ENCODE results near the gene DYTN.

The DYTN gene

DNA sequence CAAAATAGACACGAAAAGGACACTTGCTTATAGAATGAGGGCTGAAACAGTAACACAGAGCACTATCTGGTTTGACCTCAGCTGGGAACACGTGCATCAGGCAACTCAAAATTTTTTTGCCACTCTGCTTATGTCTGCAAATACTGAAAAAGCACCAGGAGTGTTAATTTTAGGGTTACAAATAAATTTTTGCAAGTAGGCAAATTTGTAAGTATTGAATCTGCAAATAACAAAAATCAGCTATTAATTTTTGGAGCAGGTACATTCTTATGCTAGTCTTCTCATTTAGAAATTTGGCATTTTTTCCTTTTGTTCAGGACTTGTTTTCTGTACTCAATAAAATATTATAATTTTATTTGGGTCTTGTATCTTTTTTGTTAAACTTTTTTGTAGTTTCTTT, 29.7 kb downstream of the DYTN start:
- no peak for DNase-seq (ENCODE audit: low read depth in 1 of 2, low spot score in 1 of 2)
- TF ChIP-seq JUND (IDR thresholded peaks at IDR 0.05; ENCODE audit: low read depth), result no peak
- in situ Hi-C loops (cut with HindIII; ENCODE audit: low pct_unique_long_range_greater_than_20kb, low sequenced_read_pairs), result no loop called here

DNA sequence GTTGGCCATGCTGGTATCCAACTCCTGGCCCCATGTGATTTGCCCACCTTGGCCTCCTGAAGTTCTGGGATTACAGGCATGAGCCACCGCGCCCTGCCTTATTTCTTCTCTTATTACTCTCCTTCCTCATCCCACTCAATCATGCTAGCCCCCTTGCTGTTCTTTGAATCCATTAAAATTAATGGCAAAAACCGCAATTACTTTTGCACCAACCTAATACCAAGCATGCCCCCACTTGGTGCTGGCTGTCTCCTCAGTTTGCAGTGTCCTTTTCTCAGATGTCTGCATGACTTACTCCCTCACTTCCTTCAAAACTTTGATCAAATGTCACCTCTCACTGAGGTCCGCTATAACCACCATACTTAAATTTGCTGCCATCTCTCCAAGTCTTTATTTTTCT, 34.6 kb downstream of the DYTN start:
- in situ Hi-C loops (cut with HindIII; ENCODE audit: low pct_unique_long_range_greater_than_20kb, low sequenced_read_pairs), result no loop called here
- no peak for DNase-seq (ENCODE audit: low read depth in 1 of 2, low spot score in 1 of 2)
- TF ChIP-seq JUND (IDR thresholded peaks at IDR 0.05; ENCODE audit: low read depth), result no peak

- in situ Hi-C loops (cut with HindIII; ENCODE audit: low pct_unique_long_range_greater_than_20kb, low sequenced_read_pairs), result no loop called here
- TF ChIP-seq JUND (IDR thresholded peaks at IDR 0.05; ENCODE audit: low read depth), result no peak
- no peak for DNase-seq (ENCODE audit: low read depth in 1 of 2, low spot score in 1 of 2)
Measured at GRCh38 chr2:206670531-206671319, 47.5 kb downstream of the DYTN start.

DNA sequence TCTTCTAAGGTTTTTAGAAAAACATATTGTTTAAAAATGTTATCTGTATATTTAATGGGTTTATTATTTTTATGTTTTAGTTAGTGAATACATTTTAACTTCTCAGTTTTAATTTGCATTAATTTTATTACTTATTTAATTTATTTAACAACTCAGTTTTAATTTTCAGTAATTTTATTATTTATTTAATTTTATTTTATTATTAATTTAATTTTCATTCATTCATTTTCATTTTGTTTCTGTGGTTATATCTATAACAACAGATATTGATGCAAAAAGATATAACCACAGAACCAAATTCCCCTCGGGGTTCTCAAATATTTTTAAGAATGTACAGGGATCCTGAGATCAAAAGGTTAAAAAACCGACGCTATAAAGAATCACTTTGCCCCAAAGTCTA, 52.9 kb downstream of the DYTN start:
- no peak for DNase-seq (ENCODE audit: low read depth in 1 of 2, low spot score in 1 of 2)
- in situ Hi-C loops (cut with HindIII; ENCODE audit: low pct_unique_long_range_greater_than_20kb, low sequenced_read_pairs), result no loop called here
- TF ChIP-seq JUND (IDR thresholded peaks at IDR 0.05; ENCODE audit: low read depth), result no peak

DNA sequence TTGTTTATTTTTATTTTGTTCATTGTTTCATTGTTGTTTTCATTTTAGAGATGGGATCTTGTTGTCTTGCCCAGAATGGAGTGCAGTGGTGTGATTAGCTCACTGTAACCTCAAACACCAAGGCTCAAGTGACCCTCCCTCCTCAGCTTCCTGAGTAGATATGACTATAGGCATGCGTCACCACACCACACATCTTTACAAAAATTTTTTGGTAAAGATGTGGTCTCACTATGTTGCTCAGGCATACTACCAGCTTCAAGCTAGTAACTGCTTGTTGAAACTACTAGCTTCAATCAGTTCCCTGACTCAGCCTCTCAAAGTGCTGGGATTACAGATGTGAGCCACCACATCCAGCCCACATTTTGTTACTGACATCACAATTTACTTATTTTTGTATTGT, 61.1 kb downstream of the DYTN start:
- in situ Hi-C loops (cut with HindIII; ENCODE audit: low pct_unique_long_range_greater_than_20kb, low sequenced_read_pairs), result no loop called here
- no peak for TF ChIP-seq JUND (IDR thresholded peaks at IDR 0.05; ENCODE audit: low read depth)
- no peak for DNase-seq (ENCODE audit: low read depth in 1 of 2, low spot score in 1 of 2)

GRCh38 chr2:206647985-206648384, 70.2 kb downstream of the DYTN start:
- TF ChIP-seq JUND (IDR thresholded peaks at IDR 0.05; ENCODE audit: low read depth), result no peak
- in situ Hi-C loops (cut with HindIII; ENCODE audit: low pct_unique_long_range_greater_than_20kb, low sequenced_read_pairs), result no loop called here
- no peak for DNase-seq (ENCODE audit: low read depth in 1 of 2, low spot score in 1 of 2)

- in situ Hi-C loops (cut with HindIII; ENCODE audit: low pct_unique_long_range_greater_than_20kb, low sequenced_read_pairs), result no loop called here
- TF ChIP-seq JUND (IDR thresholded peaks at IDR 0.05; ENCODE audit: low read depth), result no peak
- DNase-seq (ENCODE audit: low read depth in 1 of 2, low spot score in 1 of 2), result peak; percentile 58 to 76
Measured at GRCh38 chr2:206642075-206643025, 75.8 kb downstream of the DYTN start, which contains the start of gene FAM237A. TSS of gene FAM237A (plus strand) at chr2:206642487. CDS start at chr2:206644237, 1,750 bp downstream.

- no peak for DNase-seq (ENCODE audit: low read depth in 1 of 2, low spot score in 1 of 2)
- in situ Hi-C loops (cut with HindIII; ENCODE audit: low pct_unique_long_range_greater_than_20kb, low sequenced_read_pairs), result no loop called here
- TF ChIP-seq JUND (IDR thresholded peaks at IDR 0.05; ENCODE audit: low read depth), result no peak
Measured at GRCh38 chr2:206641226-206641625, 77.0 kb downstream of the DYTN start.

DNA sequence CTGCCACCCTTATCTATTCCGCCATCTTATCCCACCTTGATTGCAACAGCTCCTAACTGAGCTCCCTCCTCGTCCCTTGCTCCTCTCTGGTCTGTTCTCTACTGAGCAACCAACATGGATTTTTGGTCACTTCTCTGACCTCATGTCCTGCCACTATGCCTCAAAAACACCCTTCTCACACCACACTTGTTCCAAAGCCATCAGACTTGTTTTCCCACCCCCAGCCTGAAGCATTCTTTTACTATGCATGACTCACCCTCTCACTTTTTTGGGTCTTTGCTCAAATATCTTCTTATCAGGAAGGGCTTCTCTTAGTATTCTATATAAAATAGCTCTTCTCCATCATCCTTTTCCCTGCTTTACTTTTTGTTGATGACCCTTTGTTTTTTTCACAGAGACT, 78.6 kb downstream of the DYTN start:
- TF ChIP-seq JUND (IDR thresholded peaks at IDR 0.05; ENCODE audit: low read depth), result no peak
- in situ Hi-C loops (cut with HindIII; ENCODE audit: low pct_unique_long_range_greater_than_20kb, low sequenced_read_pairs), result no loop called here
- DNase-seq (ENCODE audit: low read depth in 1 of 2, low spot score in 1 of 2), result no peak

DNA sequence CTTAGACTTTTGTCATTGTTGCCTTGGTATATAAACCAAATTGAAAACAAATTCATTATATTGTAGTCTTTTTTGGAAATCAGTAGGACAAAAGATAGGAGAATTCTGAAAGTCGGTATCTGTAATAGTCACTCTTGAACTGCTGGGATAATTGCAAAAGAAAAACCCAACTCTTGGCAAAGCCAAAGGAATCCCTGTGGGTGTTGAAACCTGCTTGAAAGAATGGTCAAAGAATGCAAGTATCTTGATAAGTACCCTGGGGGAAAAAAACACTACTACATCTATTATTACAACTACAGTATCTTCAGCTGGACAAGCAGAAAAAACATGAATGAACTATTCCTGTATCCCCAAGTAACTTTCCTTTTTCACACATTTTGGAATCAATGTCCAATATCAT, 83.2 kb downstream of the DYTN start:
- no peak for DNase-seq (ENCODE audit: low read depth in 1 of 2, low spot score in 1 of 2)
- TF ChIP-seq JUND (IDR thresholded peaks at IDR 0.05; ENCODE audit: low read depth), result no peak
- in situ Hi-C loops (cut with HindIII; ENCODE audit: low pct_unique_long_range_greater_than_20kb, low sequenced_read_pairs), result no loop called here

- no peak for DNase-seq (ENCODE audit: low read depth in 1 of 2, low spot score in 1 of 2)
- in situ Hi-C loops (cut with HindIII; ENCODE audit: low pct_unique_long_range_greater_than_20kb, low sequenced_read_pairs), result no loop called here
- no peak for TF ChIP-seq JUND (IDR thresholded peaks at IDR 0.05; ENCODE audit: low read depth)
Measured at GRCh38 chr2:206631340-206631739, 86.9 kb downstream of the DYTN start.

- TF ChIP-seq JUND (IDR thresholded peaks at IDR 0.05; ENCODE audit: low read depth), result no peak
- in situ Hi-C loops (cut with HindIII; ENCODE audit: low pct_unique_long_range_greater_than_20kb, low sequenced_read_pairs), result no loop called here
Measured at GRCh38 chr2:206627632-206628031, 90.6 kb downstream of the DYTN start.

GRCh38 chr2:206626108-206626507, 92.1 kb downstream of the DYTN start:
- in situ Hi-C loops (cut with HindIII; ENCODE audit: low pct_unique_long_range_greater_than_20kb, low sequenced_read_pairs), result no loop called here
- TF ChIP-seq JUND (IDR thresholded peaks at IDR 0.05; ENCODE audit: low read depth), result no peak
- DNase-seq (ENCODE audit: low read depth in 1 of 2, low spot score in 1 of 2), result no peak

More at GRCh38 chr2:206627632-206628031, 90.6 kb downstream of the DYTN start:
- no peak for DNase-seq (ENCODE audit: low read depth in 1 of 2, low spot score in 1 of 2)

Measured in T47D (cell line).